OCI-LY3 (cell line): ENCODE results near the gene C1QTNF12.

Source experiments
- H2AFZ ChIP-seq: fragments of 200-600, 300-600 bp; shearing (Covaris generic); 2 replicates; pipeline ENCODE4 v1.6.0; 2014; ENCODE audit warnings: antibody characterized with exemption, low read depth, low read length
- H3K27ac ChIP-seq: fragments of 200-600, 300-600 bp; sonication (generic); 2 replicates; pipeline ENCODE4 v1.5.1; 2014; ENCODE audit warnings: mild to moderate bottlenecking, low read length, moderate library complexity, mixed read lengths
- H3K27me3 ChIP-seq: fragments of 200-600, 300-600 bp; sonication (generic); 2 replicates; pipeline ENCODE4 v1.6.1; 2014; ENCODE audit warnings: low read depth, low read length, mixed read lengths
- H3K36me3 ChIP-seq: fragments of 200-600, 300-600 bp; sonication (generic); replicated peaks from 2 replicates; pipeline ENCODE3; 2014; ENCODE audit warnings: low read depth, low read length, mixed read lengths
- H3K4me1 ChIP-seq: fragments of 300-600, 200-600 bp; sonication (generic); 2 replicates; pipeline ENCODE4 v1.6.1; 2014; ENCODE audit warnings: low read length, mixed read lengths
- H3K4me2 ChIP-seq: fragments of 200-600, 300-600 bp; sonication (generic); 2 replicates; pipeline ENCODE4 v1.6.1; 2014; ENCODE audit warnings: low read length, mixed read lengths
- H3K4me3 ChIP-seq: fragments of 300-600, 200-600 bp; sonication (generic); 2 replicates; pipeline ENCODE4 v1.5.1; 2014; ENCODE audit warnings: antibody characterized with exemption, mild to moderate bottlenecking, low read length, moderate library complexity
- H3K79me2 ChIP-seq: fragments of 300-600, 200-600 bp; shearing (Covaris generic); 2 replicates; pipeline ENCODE4 v1.6.1; 2014; ENCODE audit warnings: mild to moderate bottlenecking, low read length, mixed read lengths
- H3K9ac ChIP-seq: fragments of 300-600, 200-600 bp; shearing (Covaris generic); 2 replicates; pipeline ENCODE4 v1.6.0; 2014; ENCODE audit warnings: mild to moderate bottlenecking, low read length, moderate library complexity
- H3K9me3 ChIP-seq: fragments of 200-600, 300-600 bp; shearing (Covaris generic); 2 replicates; pipeline ENCODE4 v1.6.1; 2014; ENCODE audit warnings: low read length, mixed read lengths; ENCODE audit not compliant: insufficient read depth
- H4K20me1 ChIP-seq: fragments of 200-600, 300-600 bp; sonication (generic); 2 replicates; pipeline ENCODE4 v1.6.1; 2016; ENCODE audit warnings: low read length, mixed read lengths; ENCODE audit not compliant: insufficient read depth
- EZH2phosphoT487 ChIP-seq: fragments of 200-600 bp; shearing (Covaris generic); IDR thresholded peaks from 2 replicates; pipeline ENCODE4 v1.6.1; 2018; ENCODE audit warnings: antibody characterized with exemption, mixed run types, low read depth
- TF ChIP-seq, protein P1 (sequence below): fragments of 200-600, 300-600 bp; sonication (generic); IDR thresholded peaks from 2 replicates; pipeline ENCODE4 v1.5.1; 2014; ENCODE audit warnings: antibody characterized with exemption, low read length, low read depth

C1QTNF12 gene

DNA sequence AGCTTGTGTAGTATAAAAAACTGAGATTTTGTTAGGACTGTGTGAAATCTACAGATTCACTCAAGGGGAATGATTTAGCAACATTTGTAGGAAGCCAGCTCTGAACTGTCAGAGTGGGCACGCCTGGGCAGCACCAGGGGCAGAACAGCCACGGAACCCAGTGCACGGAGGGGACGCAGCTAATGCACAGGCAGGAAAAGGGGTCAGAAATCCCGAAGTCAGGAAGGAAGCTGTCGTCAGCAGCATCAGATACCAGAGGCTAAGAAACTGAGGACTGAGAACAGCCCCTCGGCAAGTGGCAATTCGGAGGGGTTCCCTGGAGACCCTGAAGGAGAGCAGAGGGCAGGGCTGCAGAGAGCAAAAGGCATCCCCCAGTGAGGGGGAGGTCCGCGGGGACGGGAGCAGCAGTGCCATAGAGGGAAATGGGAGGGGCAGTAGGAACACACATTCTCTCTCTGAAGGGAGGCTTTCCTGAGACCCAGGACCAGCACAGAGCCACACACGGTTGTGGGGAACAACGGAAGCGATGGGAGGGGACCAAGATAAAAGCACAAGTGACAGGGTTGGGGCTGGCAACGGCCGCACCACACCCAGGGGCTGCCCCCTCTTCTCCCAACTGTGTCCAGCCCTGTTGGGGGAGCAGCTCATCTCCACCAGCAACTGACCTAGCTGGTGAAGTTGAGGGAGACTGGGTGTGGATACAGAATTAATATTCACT is 14.5 kb upstream of the C1QTNF12 start:
- TF ChIP-seq, protein P1, sequence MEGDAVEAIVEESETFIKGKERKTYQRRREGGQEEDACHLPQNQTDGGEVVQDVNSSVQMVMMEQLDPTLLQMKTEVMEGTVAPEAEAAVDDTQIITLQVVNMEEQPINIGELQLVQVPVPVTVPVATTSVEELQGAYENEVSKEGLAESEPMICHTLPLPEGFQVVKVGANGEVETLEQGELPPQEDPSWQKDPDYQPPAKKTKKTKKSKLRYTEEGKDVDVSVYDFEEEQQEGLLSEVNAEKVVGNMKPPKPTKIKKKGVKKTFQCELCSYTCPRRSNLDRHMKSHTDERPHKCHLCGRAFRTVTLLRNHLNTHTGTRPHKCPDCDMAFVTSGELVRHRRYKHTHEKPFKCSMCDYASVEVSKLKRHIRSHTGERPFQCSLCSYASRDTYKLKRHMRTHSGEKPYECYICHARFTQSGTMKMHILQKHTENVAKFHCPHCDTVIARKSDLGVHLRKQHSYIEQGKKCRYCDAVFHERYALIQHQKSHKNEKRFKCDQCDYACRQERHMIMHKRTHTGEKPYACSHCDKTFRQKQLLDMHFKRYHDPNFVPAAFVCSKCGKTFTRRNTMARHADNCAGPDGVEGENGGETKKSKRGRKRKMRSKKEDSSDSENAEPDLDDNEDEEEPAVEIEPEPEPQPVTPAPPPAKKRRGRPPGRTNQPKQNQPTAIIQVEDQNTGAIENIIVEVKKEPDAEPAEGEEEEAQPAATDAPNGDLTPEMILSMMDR: no peak
- no peak for TF ChIP-seq EZH2phosphoT487
- peaks cover 19% of the 10 kb centered on the region; the same call in 1 of the 2 replicates for H3K79me2 ChIP-seq
- no peaks in the 10 kb centered on the region for H3K9me3 ChIP-seq
- H3K27ac ChIP-seq: no peak overlapping the region
- peaks cover 9% of the 10 kb centered on the region; the same call in 1 of the 2 replicates for H3K4me1 ChIP-seq
- no peak overlapping the region for H3K4me2 ChIP-seq
- H4K20me1 ChIP-seq: peaks cover 12% of the 10 kb centered on the region
- H3K4me3 ChIP-seq: no peak overlapping the region
- no peak overlapping the region for H3K9ac ChIP-seq
- H2AFZ ChIP-seq: no peak overlapping the region
- no peaks in the 10 kb centered on the region for H3K27me3 ChIP-seq
- peaks cover 43% of the 10 kb centered on the region for H3K36me3 ChIP-seq

DNA sequence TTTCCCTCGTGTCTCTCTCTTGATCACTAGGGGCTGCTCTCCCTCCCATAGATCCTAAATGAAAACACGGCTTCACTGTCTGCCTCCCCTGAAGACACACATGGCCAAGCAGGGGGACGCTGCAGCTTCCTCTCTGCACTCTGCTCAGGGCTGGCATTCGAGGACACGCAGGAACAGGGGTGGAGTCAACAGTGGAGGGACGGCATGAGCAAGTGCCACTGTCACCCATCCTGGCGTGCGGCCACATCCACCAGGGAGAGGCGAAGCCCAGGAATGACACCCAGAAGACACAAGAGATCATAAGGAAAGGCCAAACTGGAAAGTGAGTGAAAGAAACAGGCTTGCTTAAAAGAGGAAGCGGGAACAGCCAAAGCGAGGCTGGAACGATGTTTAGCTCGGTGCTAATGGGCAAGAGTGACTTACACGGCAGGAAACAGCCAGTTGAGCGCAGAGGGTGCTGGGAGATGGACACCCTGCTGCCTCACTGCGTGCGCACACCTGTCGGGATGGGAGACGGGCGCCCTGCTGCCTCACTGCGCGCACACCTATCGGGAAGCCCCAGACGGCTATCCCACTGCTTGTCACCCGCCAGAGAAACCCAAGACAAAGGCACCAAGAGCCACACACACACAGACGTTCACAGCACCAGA is 13.6 kb upstream of the C1QTNF12 start:
- Histone ChIP-seq H3K79me2 (peaks cover 14% of the 10 kb centered on the region; the same call in 1 of the 2 replicates), H3K36me3 (peaks cover 45% of the 10 kb centered on the region), H3K9ac (no peak overlapping the region), H3K27me3 (no peaks in the 10 kb centered on the region), H3K4me1 (peaks cover 9% of the 10 kb centered on the region; the same call in 1 of the 2 replicates), H3K4me2 (no peak overlapping the region), H3K27ac (no peak overlapping the region), H3K9me3 (no peaks in the 10 kb centered on the region), H4K20me1 (peaks cover 12% of the 10 kb centered on the region), H3K4me3 (no peak overlapping the region), H2AFZ (no peak overlapping the region)
- TF ChIP-seq EZH2phosphoT487: no peak
- TF ChIP-seq, protein P1: no peak

DNA sequence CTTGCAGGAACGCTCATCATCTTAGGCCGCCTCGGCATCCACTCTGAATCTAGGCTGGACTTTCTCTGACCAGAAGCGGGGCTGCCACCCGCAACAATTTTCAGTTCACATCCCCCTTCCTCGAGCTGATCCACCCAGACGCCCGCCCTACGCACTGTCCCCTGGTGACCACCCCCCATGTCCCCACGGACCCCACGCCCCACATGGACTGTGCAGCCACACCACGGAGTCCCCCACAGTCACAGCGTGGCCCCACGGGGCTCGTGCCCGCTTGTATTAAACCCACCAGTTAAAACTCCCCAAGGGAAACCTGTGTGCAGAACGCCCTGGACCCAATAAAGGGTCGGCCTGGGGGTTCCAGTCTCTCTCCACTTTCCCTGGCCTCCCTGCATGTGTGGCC is 13.0 kb upstream of the C1QTNF12 start:
- Histone ChIP-seq H3K9ac (no peak overlapping the region), H3K36me3 (peaks cover 45% of the 10 kb centered on the region), H3K4me2 (no peak overlapping the region), H2AFZ (no peak overlapping the region), H3K4me1 (peaks cover 9% of the 10 kb centered on the region; the same call in 1 of the 2 replicates), H3K9me3 (no peaks in the 10 kb centered on the region), H3K4me3 (no peak overlapping the region), H3K27me3 (no peaks in the 10 kb centered on the region), H3K79me2 (peaks cover 11% of the 10 kb centered on the region; the same call in 1 of the 2 replicates), H4K20me1 (peaks cover 12% of the 10 kb centered on the region), H3K27ac (no peak overlapping the region)
- TF ChIP-seq, protein P1: no peak
- TF ChIP-seq EZH2phosphoT487: no peak

DNA sequence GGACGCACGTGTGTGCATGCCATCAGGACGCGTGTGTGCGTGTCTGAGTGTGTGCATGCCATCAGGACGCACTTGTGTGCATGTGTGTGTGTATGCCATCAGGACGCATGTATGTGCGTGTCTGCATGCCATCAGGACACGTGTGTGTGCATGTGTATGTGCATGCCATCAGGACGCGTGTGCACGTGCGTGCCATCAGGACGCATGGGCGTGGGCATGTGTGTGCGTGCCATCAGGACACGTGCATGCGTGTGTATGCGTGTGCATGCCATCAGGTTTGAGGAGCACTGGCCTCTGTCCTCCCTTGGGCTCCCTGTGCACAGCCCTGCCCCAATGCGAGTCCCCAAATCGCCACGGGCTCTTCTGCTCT is 12.6 kb upstream of the C1QTNF12 start:
- no peak overlapping the region for H3K27ac ChIP-seq
- H3K4me3 ChIP-seq: no peak overlapping the region
- H3K4me1 ChIP-seq: peaks cover 9% of the 10 kb centered on the region; the same call in 1 of the 2 replicates
- H3K79me2 ChIP-seq: peaks cover 11% of the 10 kb centered on the region; the same call in 1 of the 2 replicates
- no peak overlapping the region for H3K9ac ChIP-seq
- no peak overlapping the region for H3K4me2 ChIP-seq
- TF ChIP-seq EZH2phosphoT487: no peak
- TF ChIP-seq, protein P1: no peak
- H3K9me3 ChIP-seq: no peaks in the 10 kb centered on the region
- H3K27me3 ChIP-seq: no peaks in the 10 kb centered on the region
- H4K20me1 ChIP-seq: peaks cover 12% of the 10 kb centered on the region
- H2AFZ ChIP-seq: no peak overlapping the region
- peaks cover 45% of the 10 kb centered on the region for H3K36me3 ChIP-seq
